ENCODE measurements around the gene APOA4. TPM values are rescaled to one million over a fixed set of nuclear protein-coding genes. Genes with fewer than 3 reads are reported as not detected.

The APOA4 gene
- polyA plus RNA-seq, 2 of the 4 experiments (the other 2 are of a cell fraction), result not detected

DNA sequence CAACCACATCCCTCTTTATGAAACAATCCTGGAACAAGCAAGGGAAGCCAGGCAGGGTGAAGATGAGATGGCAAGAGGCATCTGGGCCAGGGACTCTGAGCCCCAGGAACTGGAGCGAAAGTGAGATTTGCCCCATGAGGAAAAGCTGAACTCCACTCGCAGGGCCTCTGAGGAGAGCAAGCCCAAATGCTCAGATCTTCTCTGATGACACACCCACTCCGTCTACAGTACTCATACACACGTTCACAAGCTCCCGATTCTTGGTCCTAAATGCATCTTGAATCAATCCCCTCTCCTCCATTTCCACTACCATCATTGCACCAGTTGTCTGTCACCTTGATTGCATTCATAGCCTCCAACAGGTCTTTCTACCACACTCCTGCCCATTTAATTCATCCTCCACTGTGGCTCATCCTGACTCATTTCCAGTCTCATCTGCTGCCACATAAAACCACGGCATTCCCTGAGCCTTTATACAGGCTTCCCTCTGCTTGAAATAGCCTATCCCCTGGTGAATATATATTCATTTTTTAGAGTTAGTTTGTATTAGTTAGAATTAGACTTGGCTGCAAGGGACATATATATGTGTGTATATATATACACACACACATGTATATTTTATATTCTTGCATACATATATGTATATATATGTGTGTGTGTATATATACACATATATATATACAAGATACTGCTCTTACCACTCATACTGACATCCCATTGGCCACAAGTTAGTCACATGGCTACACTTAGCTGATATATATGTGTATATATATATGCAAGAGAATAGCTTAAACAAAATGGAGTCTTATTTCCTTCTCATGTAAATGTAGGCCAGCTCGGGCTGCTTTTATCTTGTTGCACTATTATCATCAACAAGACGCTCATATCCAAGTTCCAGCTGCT is 30.0 kb downstream of the APOA4 start:
- WGBS (ENCODE audit: missing lambda C conversion rate), result 64% methylated on average over 8 of the region's 8 CpGs
- no peak for DNase-seq (ENCODE audit: low read depth in 1 of 2, low spot score in 1 of 2)
- ChIA-PET CTCF (interaction anchor here (0.7 to 8.8 kb wide), 8 partner anchors 15 to 433 kb away, joined by 3 to 114 read pairs (median 4); partner anchors contain the start of gene APOA1), POLR2A (no interaction called here)
- no peak for TF ChIP-seq ZNF302 (CRISPR knock-in tag; IDR thresholded peaks at IDR 0.05)
- no peak for TF ChIP-seq EHMT2 (IDR thresholded peaks at IDR 0.05; ENCODE audit: low read depth)
- TF ChIP-seq HOXA7 (CRISPR knock-in tag; IDR thresholded peaks at IDR 0.05), result no peak
- no peak for TF ChIP-seq KDM1A (IDR thresholded peaks at IDR 0.05; ENCODE audit: low read depth)
- TF ChIP-seq GATA3 (IDR thresholded peaks at IDR 0.05; ENCODE audit: borderline replicate concordance), result no peak
- TF ChIP-seq RARB (CRISPR knock-in tag; IDR thresholded peaks at IDR 0.05), result no peak
- TF ChIP-seq, protein P1, sequence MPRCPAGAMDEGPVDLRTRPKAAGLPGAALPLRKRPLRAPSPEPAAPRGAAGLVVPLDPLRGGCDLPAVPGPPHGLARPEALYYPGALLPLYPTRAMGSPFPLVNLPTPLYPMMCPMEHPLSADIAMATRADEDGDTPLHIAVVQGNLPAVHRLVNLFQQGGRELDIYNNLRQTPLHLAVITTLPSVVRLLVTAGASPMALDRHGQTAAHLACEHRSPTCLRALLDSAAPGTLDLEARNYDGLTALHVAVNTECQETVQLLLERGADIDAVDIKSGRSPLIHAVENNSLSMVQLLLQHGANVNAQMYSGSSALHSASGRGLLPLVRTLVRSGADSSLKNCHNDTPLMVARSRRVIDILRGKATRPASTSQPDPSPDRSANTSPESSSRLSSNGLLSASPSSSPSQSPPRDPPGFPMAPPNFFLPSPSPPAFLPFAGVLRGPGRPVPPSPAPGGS (IDR thresholded peaks at IDR 0.05), result no peak
- no peak for TF ChIP-seq MAFK (IDR thresholded peaks at IDR 0.05; ENCODE audit: partially characterized antibody)
- no peak for TF ChIP-seq TP53 (CRISPR knock-in tag; IDR thresholded peaks at IDR 0.05)
- TF ChIP-seq NPAS2 (CRISPR knock-in tag; IDR thresholded peaks at IDR 0.05; ENCODE audit: borderline replicate concordance), result no peak
- no peak for TF ChIP-seq ZSCAN20 (CRISPR knock-in tag; IDR thresholded peaks at IDR 0.05)
- TF ChIP-seq, protein P2, sequence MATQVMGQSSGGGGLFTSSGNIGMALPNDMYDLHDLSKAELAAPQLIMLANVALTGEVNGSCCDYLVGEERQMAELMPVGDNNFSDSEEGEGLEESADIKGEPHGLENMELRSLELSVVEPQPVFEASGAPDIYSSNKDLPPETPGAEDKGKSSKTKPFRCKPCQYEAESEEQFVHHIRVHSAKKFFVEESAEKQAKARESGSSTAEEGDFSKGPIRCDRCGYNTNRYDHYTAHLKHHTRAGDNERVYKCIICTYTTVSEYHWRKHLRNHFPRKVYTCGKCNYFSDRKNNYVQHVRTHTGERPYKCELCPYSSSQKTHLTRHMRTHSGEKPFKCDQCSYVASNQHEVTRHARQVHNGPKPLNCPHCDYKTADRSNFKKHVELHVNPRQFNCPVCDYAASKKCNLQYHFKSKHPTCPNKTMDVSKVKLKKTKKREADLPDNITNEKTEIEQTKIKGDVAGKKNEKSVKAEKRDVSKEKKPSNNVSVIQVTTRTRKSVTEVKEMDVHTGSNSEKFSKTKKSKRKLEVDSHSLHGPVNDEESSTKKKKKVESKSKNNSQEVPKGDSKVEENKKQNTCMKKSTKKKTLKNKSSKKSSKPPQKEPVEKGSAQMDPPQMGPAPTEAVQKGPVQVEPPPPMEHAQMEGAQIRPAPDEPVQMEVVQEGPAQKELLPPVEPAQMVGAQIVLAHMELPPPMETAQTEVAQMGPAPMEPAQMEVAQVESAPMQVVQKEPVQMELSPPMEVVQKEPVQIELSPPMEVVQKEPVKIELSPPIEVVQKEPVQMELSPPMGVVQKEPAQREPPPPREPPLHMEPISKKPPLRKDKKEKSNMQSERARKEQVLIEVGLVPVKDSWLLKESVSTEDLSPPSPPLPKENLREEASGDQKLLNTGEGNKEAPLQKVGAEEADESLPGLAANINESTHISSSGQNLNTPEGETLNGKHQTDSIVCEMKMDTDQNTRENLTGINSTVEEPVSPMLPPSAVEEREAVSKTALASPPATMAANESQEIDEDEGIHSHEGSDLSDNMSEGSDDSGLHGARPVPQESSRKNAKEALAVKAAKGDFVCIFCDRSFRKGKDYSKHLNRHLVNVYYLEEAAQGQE (IDR thresholded peaks at IDR 0.05), result no peak
- TF ChIP-seq TFCP2L1 (CRISPR knock-in tag; IDR thresholded peaks at IDR 0.05), result no peak
- Histone ChIP-seq H3K9me3 (no peaks in the 10 kb centered on the region), H3K4me2 (no peak overlapping the region), H3K4me3 (no peak overlapping the region), H3K27ac (no peak overlapping the region), H3K4me1 (0 out of 3 replicates have a peak, but pooled peaks cover 6% of the 10 kb centered on the region)
- no peak for FAIRE-seq
- ATAC-seq, result no peak

DNA sequence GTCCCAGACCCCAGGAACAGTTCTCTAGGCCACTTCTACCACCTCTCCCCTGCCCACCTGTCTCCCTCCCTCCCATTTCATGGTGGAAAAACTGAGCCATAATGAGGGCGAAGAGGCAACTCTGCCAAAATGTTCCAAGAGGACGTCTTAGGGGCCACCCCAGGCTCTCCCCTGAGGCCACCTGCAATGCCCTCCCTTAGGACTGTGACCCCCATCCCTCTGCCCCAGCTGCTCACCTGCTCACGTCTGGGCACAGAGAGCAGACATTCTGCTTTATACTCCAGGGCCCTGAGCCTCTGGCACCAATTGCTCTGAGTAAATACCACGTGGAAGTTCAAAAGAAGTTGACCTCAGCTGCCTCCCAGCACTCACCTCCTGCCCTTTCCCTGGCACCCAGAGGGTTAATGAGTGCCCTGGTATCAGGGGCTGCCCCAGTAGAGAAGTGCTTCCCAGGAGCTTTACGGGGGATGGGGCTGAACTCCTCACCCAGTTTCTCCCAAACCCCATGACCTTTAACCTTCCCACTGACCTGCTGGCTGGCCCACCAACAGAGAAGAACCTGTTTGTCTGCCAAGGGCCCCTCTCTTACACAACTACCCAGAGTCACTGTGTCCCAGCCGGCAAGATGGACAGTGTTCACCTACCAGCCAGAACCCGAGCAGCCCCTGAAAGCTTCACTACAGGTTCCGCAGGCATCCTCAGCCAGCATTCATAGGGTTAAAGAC is 30.8 kb downstream of the APOA4 start:
- Histone ChIP-seq H3K9me3 (no peaks in the 10 kb centered on the region), H3K4me2 (no peak overlapping the region), H3K4me3 (no peak overlapping the region), H3K27ac (no peak overlapping the region), H3K4me1 (0 out of 3 replicates have a peak, but pooled peaks cover 6% of the 10 kb centered on the region)
- ATAC-seq (no peak), DNase-seq (ENCODE audit: low read depth in 1 of 2, low spot score in 1 of 2) (no peak), FAIRE-seq (no peak)
- TF ChIP-seq NR3C1 (IDR thresholded peaks at IDR 0.05), result no peak
- WGBS (ENCODE audit: missing lambda C conversion rate), result 58% methylated on average over 8 of the region's 8 CpGs
- ChIA-PET POLR2A (no interaction called here), CTCF (interaction anchor here (1.0 to 8.8 kb wide), 8 partner anchors 9 to 434 kb away, joined by 3 to 114 read pairs (median 6); partner anchors contain the start of gene APOA1)

DNA sequence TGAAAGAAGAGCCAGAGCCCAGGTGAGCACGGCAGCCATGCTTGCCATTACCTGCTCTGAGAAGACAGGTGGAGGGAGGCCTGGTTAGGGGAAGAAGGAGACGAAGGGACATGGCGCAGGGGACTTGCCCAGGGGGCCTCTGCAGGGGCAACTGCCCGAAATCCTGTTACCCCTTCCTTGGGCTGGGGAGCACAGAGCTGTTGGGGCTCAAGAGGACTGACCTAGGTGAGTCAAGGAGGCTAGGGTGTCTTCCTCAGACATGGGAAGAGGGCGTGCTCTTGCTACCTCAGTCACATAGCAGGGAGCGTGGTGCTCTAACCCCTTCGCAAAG is 31.3 kb downstream of the APOA4 start, which contains the start of gene APOA5:
TSS of gene APOA5 (minus strand) at position 67 of the 331 bp plus-strand sequence. CDS start at position 48, 19 bp downstream.
- TF ChIP-seq, protein P3, sequence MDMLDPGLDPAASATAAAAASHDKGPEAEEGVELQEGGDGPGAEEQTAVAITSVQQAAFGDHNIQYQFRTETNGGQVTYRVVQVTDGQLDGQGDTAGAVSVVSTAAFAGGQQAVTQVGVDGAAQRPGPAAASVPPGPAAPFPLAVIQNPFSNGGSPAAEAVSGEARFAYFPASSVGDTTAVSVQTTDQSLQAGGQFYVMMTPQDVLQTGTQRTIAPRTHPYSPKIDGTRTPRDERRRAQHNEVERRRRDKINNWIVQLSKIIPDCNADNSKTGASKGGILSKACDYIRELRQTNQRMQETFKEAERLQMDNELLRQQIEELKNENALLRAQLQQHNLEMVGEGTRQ (IDR thresholded peaks at IDR 0.05), result no peak
- TF ChIP-seq JUN (IDR thresholded peaks at IDR 0.05) (no peak), NFE2L2 (conservative IDR thresholded peaks at IDR 0.05; ENCODE audit: low read length) (no peak), SREBF2 (IDR thresholded peaks at IDR 0.05) (no peak), NPAS2 (CRISPR knock-in tag; IDR thresholded peaks at IDR 0.05; ENCODE audit: borderline replicate concordance) (no peak), HOXB5 (CRISPR knock-in tag; IDR thresholded peaks at IDR 0.05) (no peak), HEYL (CRISPR knock-in tag; IDR thresholded peaks at IDR 0.05) (no peak), ZFP36 (IDR thresholded peaks at IDR 0.05; ENCODE audit: borderline replicate concordance, partially characterized antibody) (no peak), ZSCAN20 (CRISPR knock-in tag; IDR thresholded peaks at IDR 0.05) (no peak), FOXS1 (CRISPR knock-in tag; IDR thresholded peaks at IDR 0.05) (no peak), MAFK (IDR thresholded peaks at IDR 0.05; ENCODE audit: partially characterized antibody) (no peak), CHD4 (IDR thresholded peaks at IDR 0.05; ENCODE audit: borderline replicate concordance) (no peak), RCOR1 (IDR thresholded peaks at IDR 0.05; ENCODE audit: low read depth, low read length) (no peak), POLR2A (IDR thresholded peaks at IDR 0.05; ENCODE audit: low read length) (no peak), RFX5 (IDR thresholded peaks at IDR 0.05) (no peak)
- H3K27ac ChIP-seq, result peak within 1 kb of the TSS; percentile 26 to 66; a peak in 2 of 6 replicates
- no peak within 1 kb of the TSS for H3K4me3 ChIP-seq
- no peaks in the 10 kb centered on the region for H3K9me3 ChIP-seq
- peak within 1 kb of the TSS; percentile 73 for H3K4me2 ChIP-seq
- 77% methylated on average over 6 of the region's 7 CpGs for WGBS (ENCODE audit: missing lambda C conversion rate)
- ChIA-PET CTCF (interaction anchor here (0.5 to 8.8 kb wide), 30 partner anchors 8 to 439 kb away, joined by 3 to 114 read pairs (median 4); partner anchors contain the start of genes APOA1, APOC3 and PAFAH1B2), POLR2A (interaction anchor here (0.6 to 2.2 kb wide), 3 partner anchors 44 to 440 kb away, joined by 3 to 10 read pairs (median 3); partner anchors contain the start of genes PCSK7 and RNF214)
- ATAC-seq (no peak), FAIRE-seq (no peak), DNase-seq (ENCODE audit: low read depth in 1 of 2, low spot score in 1 of 2) (no peak)
- H3K4me1 ChIP-seq, result peaks cover 8% of the 10 kb centered on the region; the same call in 1 of the 3 replicates
